Neuronal stem cell (in vitro differentiated cells): ENCODE data around the gene PFAS.

Experiments
- DNase-seq: peaks from one replicate; pipeline ENCODE4 v3.0.0-alpha.2; 2013; ENCODE audit warnings: low spot score
- H2AFZ ChIP-seq: one replicate; pipeline ENCODE4 v1.6.1; 2013; ENCODE audit warnings: mild to moderate bottlenecking, low read length, inconsistent platforms
- H2AK5ac ChIP-seq: 2 replicates; pipeline ENCODE4 v1.6.1; 2013; ENCODE audit warnings: low read depth, mild to moderate bottlenecking, inconsistent platforms, low read length, moderate library complexity, mixed read lengths
- H2BK120ac ChIP-seq: 2 replicates; pipeline ENCODE4 v1.6.1; 2013; ENCODE audit warnings: low read depth, mild to moderate bottlenecking, inconsistent platforms, low read length, moderate library complexity, mixed read lengths
- H2BK12ac ChIP-seq: one replicate; pipeline ENCODE4 v1.6.1; 2013; ENCODE audit warnings: low read length, inconsistent platforms
- H2BK15ac ChIP-seq: 2 replicates; pipeline ENCODE4 v1.6.1; 2013; ENCODE audit warnings: mild to moderate bottlenecking, low read length, inconsistent platforms, mixed read lengths
- H2BK5ac ChIP-seq: one replicate; pipeline ENCODE4 v1.6.1; 2013; ENCODE audit warnings: inconsistent platforms, mild to moderate bottlenecking, low read length, moderate library complexity
- H3K14ac ChIP-seq: one replicate; pipeline ENCODE4 v1.6.1; 2013; ENCODE audit warnings: low read length, inconsistent platforms
- H3K18ac ChIP-seq: 2 replicates; pipeline ENCODE4 v1.6.1; 2013; ENCODE audit warnings: low read length, inconsistent platforms
- H3K23ac ChIP-seq: 2 replicates; pipeline ENCODE4 v1.6.1; 2013; ENCODE audit warnings: low read depth, mild to moderate bottlenecking, mixed read lengths, low read length, inconsistent platforms; ENCODE audit not compliant: poor library complexity
- H3K27ac ChIP-seq: replicated peaks from 3 replicates; pipeline ENCODE4 v1.5.1; 2013; ENCODE audit warnings: low read length, inconsistent platforms
- H3K27me3 ChIP-seq, 3 experiments: 2 replicates each; pipeline ENCODE4 v1.6.1; 2013; ENCODE audit warnings: low read length in 3 of 3, mild to moderate bottlenecking in 2 of 3, inconsistent platforms in 1 of 3, low read depth in 1 of 3, mixed read lengths in 1 of 3, moderate library complexity in 1 of 3; ENCODE audit not compliant: control insufficient read depth in 3 of 3, insufficient read depth in 3 of 3
- H3K36me3 ChIP-seq, 2 donors: replicated peaks in 1 of 2; 2 replicates each; pipeline ENCODE4 v1.6.1; 2013; ENCODE audit warnings: low read length in 2 of 2; ENCODE audit not compliant: control insufficient read depth in 2 of 2, insufficient read depth in 2 of 2
- H3K4ac ChIP-seq: 2 replicates; pipeline ENCODE4 v1.6.1; 2013; ENCODE audit warnings: inconsistent platforms, mild to moderate bottlenecking, low read length, moderate library complexity
- H3K4me1 ChIP-seq, 2 donors: 1 replicate in 1 of 2; 2 replicates in 1 of 2; pipeline ENCODE4 v1.6.1; 2013; ENCODE audit warnings: low read length in 2 of 2, low read depth in 1 of 2; ENCODE audit not compliant: control insufficient read depth in 2 of 2, insufficient read depth in 1 of 2
- H3K4me2 ChIP-seq: one replicate; pipeline ENCODE4 v1.6.1; 2013; ENCODE audit warnings: mild to moderate bottlenecking, low read length, inconsistent platforms; ENCODE audit not compliant: insufficient read depth, poor library complexity, severe bottlenecking
- H3K4me3 ChIP-seq, 2 donors: 2 replicates each; pipeline ENCODE4 v1.5.1; 2013; ENCODE audit warnings: low read length in 2 of 2, mild to moderate bottlenecking in 2 of 2, inconsistent platforms in 1 of 2, moderate library complexity in 1 of 2
- H3K79me1 ChIP-seq: one replicate; pipeline ENCODE4 v1.6.1; 2013; ENCODE audit warnings: low read depth, mild to moderate bottlenecking, inconsistent platforms, low read length, moderate library complexity
- H3K9ac ChIP-seq: one replicate; pipeline ENCODE4 v1.6.1; 2013; ENCODE audit warnings: mild to moderate bottlenecking, low read depth, low read length, inconsistent platforms; ENCODE audit not compliant: poor library complexity
- H3K9me3 ChIP-seq, 2 donors: replicated peaks in 1 of 2; 2 replicates each; pipeline versions ENCODE3 to v1.6.1; 2013; ENCODE audit warnings: low read length in 2 of 2, mild to moderate bottlenecking in 2 of 2, inconsistent platforms in 1 of 2, low read depth in 1 of 2, mixed read lengths in 1 of 2, moderate library complexity in 1 of 2; ENCODE audit not compliant: control insufficient read depth in 2 of 2, insufficient read depth in 1 of 2
- H4K8ac ChIP-seq: one replicate; pipeline ENCODE4 v1.6.1; 2013; ENCODE audit warnings: low read depth, mild to moderate bottlenecking, inconsistent platforms, low read length, moderate library complexity
- H4K91ac ChIP-seq: one replicate; pipeline ENCODE4 v1.6.1; 2013; ENCODE audit warnings: low read length, low read depth, mild to moderate bottlenecking, inconsistent platforms; ENCODE audit not compliant: poor library complexity
- WGBS, 2 donors: extraction: QIAGEN DNeasy Blood & Tissue Kit; methylation state at CpG; one replicate each; pipeline ENCODE4 v1.1.7; 2013; ENCODE audit warnings: missing lambda C conversion rate in 2 of 2, mixed read lengths in 1 of 2; ENCODE audit not compliant: insufficient read length in 2 of 2, insufficient replicate concordance in 1 of 2; ENCODE audit errors: extremely low coverage in 2 of 2; 5-methylcytosine and 5-hydroxymethylcytosine counted together

PFAS gene

DNA sequence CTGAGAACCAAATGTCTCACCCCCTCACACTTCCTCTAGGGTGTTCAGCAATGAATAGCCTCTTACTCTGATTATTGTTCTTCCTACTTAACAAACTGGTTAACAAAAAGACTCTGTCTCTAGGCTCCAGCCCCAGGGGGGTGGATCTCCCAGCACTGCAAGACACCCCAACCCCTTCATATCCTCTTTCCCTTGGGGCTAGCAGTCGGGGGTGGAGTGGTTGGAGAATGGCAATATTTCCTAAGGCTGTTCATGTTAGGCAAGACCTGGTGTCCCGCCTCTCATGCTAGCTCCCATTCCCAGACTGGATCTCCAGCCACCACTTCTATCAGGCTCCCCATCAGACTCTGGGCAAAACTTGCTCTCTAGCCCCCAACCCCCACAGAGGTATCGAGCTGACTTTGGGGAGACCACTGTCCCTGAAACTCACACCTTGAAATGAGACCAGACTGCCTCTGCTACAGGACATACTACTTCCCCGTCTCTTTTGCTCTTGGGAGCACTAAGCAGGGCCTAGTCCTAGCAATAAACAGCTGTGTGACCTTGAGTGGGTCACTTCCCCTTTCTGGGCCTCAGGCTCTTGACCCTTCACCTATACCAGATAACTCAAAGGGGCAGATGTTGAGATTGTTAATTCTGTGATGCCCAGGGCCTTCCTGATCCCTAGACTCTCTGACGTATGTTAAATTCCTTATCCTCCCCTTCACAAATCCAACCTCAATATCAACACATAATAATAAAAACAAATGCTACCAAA is 43.7 kb downstream of the PFAS start:
- H3K79me1 ChIP-seq = peaks cover 4% of the 10 kb centered on the region
- H3K4ac ChIP-seq = no peak overlapping the region
- H3K23ac ChIP-seq = no peak overlapping the region
- no peak overlapping the region for H2AFZ ChIP-seq
- DNase-seq = no peak
- H4K8ac ChIP-seq = no peak overlapping the region
- no peak overlapping the region for H2AK5ac ChIP-seq
- H3K27ac ChIP-seq = no peak overlapping the region
- H2BK12ac ChIP-seq = no peak overlapping the region
- no peaks in the 10 kb centered on the region for H3K9me3 ChIP-seq
- no peak overlapping the region for H3K18ac ChIP-seq
- no peak overlapping the region for H3K4me2 ChIP-seq
- H2BK120ac ChIP-seq = no peak overlapping the region
- no peak overlapping the region for H2BK5ac ChIP-seq
- no CpG with 5 or more reads among the region's 5 CpGs for WGBS, 2 donors
- H3K14ac ChIP-seq = no peak overlapping the region
- no peaks in the 10 kb centered on the region for H3K27me3 ChIP-seq
- peaks cover 1 to 4% of the 10 kb centered on the region in 2 donors for H3K36me3 ChIP-seq
- H2BK15ac ChIP-seq = no peak overlapping the region
- H4K91ac ChIP-seq = no peak overlapping the region
- H3K4me3 ChIP-seq = no peak overlapping the region
- H3K9ac ChIP-seq = no peak overlapping the region
- H3K4me1 ChIP-seq = peaks cover 11 to 15% of the 10 kb centered on the region in 2 donors

DNA sequence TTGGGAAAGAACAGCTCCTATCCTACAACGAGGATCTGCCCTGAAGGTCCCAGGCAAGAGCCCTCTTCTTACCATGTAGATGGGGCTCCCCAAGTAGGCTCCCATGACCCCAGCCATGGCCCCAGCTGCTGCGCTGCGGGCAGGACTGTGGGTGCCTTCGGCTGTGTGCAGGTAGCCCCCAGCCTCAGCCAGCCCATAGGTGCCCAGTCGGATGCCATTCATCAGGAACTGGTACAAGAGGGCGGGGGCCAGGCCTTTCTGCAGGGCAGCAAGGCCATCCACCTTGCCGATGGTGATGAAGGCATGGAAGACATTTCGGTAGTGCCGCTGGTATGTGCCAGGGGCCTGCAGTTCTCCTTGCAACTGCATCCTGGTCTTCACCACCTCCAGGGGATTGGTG is 45.3 kb downstream of the PFAS start:
- H3K4me1 ChIP-seq = peaks cover 6 to 8% of the 10 kb centered on the region in 2 donors
- no peak overlapping the region for H3K4me2 ChIP-seq
- H3K36me3 ChIP-seq = peaks cover 1 to 4% of the 10 kb centered on the region in 2 donors
- H3K27me3 ChIP-seq = no peaks in the 10 kb centered on the region
- no peaks in the 10 kb centered on the region for H3K9me3 ChIP-seq
- DNase-seq = no peak
- H3K18ac ChIP-seq = no peak overlapping the region
- no peak overlapping the region for H2BK5ac ChIP-seq
- H2AK5ac ChIP-seq = peak overlapping the region; percentile 68
- no CpG with 5 or more reads among the region's 9 CpGs for WGBS, 2 donors
- H3K14ac ChIP-seq = no peak overlapping the region
- H3K4me3 ChIP-seq = peak overlapping the region in 1 of 2 donors; percentile 68
- no peak overlapping the region for H3K27ac ChIP-seq
- H3K23ac ChIP-seq = no peak overlapping the region
- H3K4ac ChIP-seq = no peak overlapping the region
- H4K8ac ChIP-seq = no peak overlapping the region
- no peak overlapping the region for H2BK12ac ChIP-seq
- no peak overlapping the region for H4K91ac ChIP-seq
- peak overlapping the region; percentile 97 for H2AFZ ChIP-seq
- no peak overlapping the region for H2BK15ac ChIP-seq
- no peaks in the 10 kb centered on the region for H3K79me1 ChIP-seq
- H3K9ac ChIP-seq = no peak overlapping the region
- no peak overlapping the region for H2BK120ac ChIP-seq

DNA sequence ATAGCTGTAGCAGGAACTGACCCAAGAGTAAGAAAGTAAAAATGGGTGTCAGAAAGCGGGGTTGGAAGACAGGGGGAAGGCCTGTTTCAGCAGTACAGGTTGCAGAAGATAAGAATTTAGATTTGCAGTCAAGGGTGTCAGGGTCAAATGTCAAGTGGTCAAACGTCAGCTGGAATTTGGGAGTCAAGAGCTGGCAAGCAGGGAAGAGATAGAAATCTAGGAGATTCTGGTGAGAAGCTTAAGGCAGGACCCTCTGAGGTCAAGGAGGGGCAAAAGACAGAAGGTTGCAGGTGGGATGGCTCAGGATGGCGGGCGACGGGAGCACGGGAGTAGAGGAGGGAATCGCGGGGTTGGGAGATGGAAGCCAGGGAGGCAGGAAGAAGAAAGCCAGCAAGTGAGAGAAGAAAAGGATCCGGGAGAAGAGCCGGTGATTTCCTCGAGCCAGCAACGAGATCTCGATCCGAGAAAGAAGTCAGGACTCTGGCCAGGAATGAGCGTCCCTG is 45.8 kb downstream of the PFAS start:
- H2BK12ac ChIP-seq = no peak overlapping the region
- H3K27me3 ChIP-seq = no peaks in the 10 kb centered on the region
- H3K18ac ChIP-seq = peak overlapping the region; percentile 48
- no peak overlapping the region for H2BK15ac ChIP-seq
- no peak overlapping the region for H3K14ac ChIP-seq
- DNase-seq = no peak
- H2BK5ac ChIP-seq = no peak overlapping the region
- H3K4me2 ChIP-seq = peak overlapping the region; percentile 57
- no peaks in the 10 kb centered on the region for H3K79me1 ChIP-seq
- H3K23ac ChIP-seq = no peak overlapping the region
- no CpG with 5 or more reads among the region's 15 CpGs for WGBS, 2 donors
- no peak overlapping the region for H2AK5ac ChIP-seq
- no peak overlapping the region for H3K9ac ChIP-seq
- peak overlapping the region; percentile 97 for H2AFZ ChIP-seq
- peaks cover 4 to 8% of the 10 kb centered on the region in 2 donors for H3K4me1 ChIP-seq
- H3K9me3 ChIP-seq = no peaks in the 10 kb centered on the region
- H3K27ac ChIP-seq = peak overlapping the region; percentile 53
- H3K4ac ChIP-seq = no peak overlapping the region
- H4K8ac ChIP-seq = no peak overlapping the region
- no peak overlapping the region for H2BK120ac ChIP-seq
- H4K91ac ChIP-seq = no peak overlapping the region
- peak overlapping the region; percentile 0 to 68 for H3K4me3 ChIP-seq
- H3K36me3 ChIP-seq = peaks cover 0 to 1% of the 10 kb centered on the region in 2 donors

DNA sequence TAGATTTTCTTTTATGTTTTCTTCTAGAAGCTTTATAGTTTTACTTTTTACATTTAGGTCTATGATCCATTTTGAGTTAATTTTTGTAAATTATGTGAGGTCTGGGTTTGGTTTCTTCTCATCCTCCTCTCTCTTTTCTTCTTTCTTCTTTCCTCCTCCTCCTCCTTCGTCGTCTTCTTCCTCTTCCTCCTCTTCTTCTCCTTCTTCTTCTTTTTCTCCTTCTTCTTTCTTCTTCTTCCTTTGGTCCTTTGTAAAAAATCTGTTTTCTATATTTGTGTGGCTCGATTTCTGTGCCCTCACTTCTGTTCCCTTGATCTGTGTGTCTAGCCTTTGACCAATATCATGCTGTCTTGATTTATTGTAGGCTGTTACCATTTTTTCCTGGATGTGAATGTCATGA is 51.1 kb downstream of the PFAS start:
- Histone ChIP-seq H3K14ac (no peak overlapping the region), H2BK15ac (no peak overlapping the region), H3K4me1 (no peaks in the 10 kb centered on the region), H3K18ac (no peak overlapping the region), H3K4me3 (no peak overlapping the region), H3K4ac (no peak overlapping the region), H2AFZ (peak overlapping the region; percentile 60), H3K23ac (no peak overlapping the region), H3K4me2 (no peak overlapping the region), H2BK12ac (no peak overlapping the region), H4K8ac (no peak overlapping the region), H3K27ac (no peak overlapping the region), H2BK5ac (no peak overlapping the region), H3K9ac (no peak overlapping the region), H3K79me1 (no peaks in the 10 kb centered on the region), H4K91ac (no peak overlapping the region), H2BK120ac (no peak overlapping the region), H3K9me3 (no peaks in the 10 kb centered on the region), H3K27me3 (no peaks in the 10 kb centered on the region), H2AK5ac (no peak overlapping the region), H3K36me3 (no peaks in the 10 kb centered on the region)
- no peak for DNase-seq
- no CpG with 5 or more reads among the region's 3 CpGs for WGBS, 2 donors
